Breast epithelium (tissue), 3 donors: ENCODE results near the gene TRAF4.
"Not testable (repeated sequence)": the region's sequence is repeated elsewhere in the genome, so short reads cannot be mapped to it uniquely, and the experiment has no call there.

ENCODE experiments used
- CTCF ChIP-seq, 3 donors: fragments of 450-650 bp; IDR thresholded peaks; one replicate each; pipeline ENCODE4 v1.5.1; 2016 to 2017; ENCODE audit warnings: antibody characterized with exemption in 3 of 3, mild to moderate bottlenecking in 3 of 3, moderate library complexity in 3 of 3
- POLR2A ChIP-seq: fragments of 450-650 bp; IDR thresholded peaks from one replicate; pipeline ENCODE4 v1.6.1; 2016; ENCODE audit warnings: antibody characterized with exemption, mild to moderate bottlenecking, moderate library complexity
- POLR2AphosphoS5 ChIP-seq, 3 donors: sonication (generic); formaldehyde crosslinking; IDR thresholded peaks; one replicate each; pipeline ENCODE4 v1.6.1; 2017; ENCODE audit warnings: antibody characterized with exemption in 3 of 3

- not testable (repeated sequence) for TF ChIP-seq CTCF (IDR thresholded peaks at IDR 0.05); POLR2A; POLR2AphosphoS5 (IDR thresholded peaks at IDR 0.05)
These were observed 7.7 kb upstream of the TRAF4 start for GRCh38 chr17:28735913-28736769.
